Measurements from ENCODE around the gene COG7.
A peak's percentile ranks its signal among the peaks of the same experiment; 100 is the strongest.
"Not testable (repeated sequence)": the region's sequence is repeated elsewhere in the genome, so short reads cannot be mapped to it uniquely, and the experiment has no call there.

The COG7 gene

DNA sequence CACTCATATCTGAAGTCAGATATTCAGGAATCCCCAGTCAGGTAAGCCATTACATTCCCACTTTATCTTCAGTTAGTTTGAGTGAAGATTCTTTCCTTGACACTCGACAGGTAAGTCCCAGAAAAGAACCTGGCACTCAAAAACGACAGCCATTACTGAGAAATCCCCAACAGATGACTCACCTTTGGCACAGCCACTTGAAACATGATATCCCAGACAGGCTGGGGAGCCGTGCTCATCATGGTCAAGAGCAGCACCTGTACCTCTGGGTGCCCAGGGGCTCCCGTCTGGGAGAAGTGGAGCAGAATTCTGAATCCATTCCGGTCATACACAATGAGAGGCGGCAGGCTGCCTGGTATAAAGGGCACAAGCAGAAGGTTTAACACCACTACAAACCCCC, 16.8 kb upstream of the COG7 start:
- DNase-seq = no peak

DNA sequence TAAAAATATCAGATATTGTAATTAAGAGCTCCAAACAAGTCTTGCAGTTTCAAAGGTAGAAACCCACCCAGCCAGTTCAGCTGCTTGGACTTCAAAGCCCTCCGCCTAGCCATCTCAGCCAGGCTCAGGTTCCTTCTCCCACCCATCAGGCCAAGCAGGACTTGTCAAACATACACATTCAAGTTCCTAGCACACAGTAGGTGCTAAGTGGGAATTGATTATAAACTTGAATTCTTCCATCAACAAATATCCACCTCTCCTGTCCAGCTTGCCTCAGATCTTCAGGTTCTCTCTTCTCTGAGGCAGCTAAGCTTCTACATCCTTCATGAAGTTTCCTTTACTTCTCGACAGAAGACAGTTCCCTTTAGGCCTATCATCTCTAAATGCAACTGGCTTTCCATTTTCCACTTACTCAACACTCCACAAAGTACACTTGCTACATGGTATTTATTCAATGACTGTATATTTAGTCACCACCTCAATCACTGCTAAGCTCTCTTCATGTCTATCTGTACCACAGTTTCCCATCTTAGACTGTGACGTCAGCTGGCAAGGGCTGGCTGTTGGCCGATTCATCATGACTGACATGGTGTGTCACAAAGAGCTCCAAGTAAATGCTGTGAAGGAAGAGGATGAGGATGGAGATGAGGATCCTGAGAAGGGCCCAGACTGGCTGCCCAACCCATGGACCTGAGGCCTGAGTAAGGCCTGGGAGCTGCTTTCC, 13.3 kb upstream of the COG7 start:
- no peak for DNase-seq

DNA sequence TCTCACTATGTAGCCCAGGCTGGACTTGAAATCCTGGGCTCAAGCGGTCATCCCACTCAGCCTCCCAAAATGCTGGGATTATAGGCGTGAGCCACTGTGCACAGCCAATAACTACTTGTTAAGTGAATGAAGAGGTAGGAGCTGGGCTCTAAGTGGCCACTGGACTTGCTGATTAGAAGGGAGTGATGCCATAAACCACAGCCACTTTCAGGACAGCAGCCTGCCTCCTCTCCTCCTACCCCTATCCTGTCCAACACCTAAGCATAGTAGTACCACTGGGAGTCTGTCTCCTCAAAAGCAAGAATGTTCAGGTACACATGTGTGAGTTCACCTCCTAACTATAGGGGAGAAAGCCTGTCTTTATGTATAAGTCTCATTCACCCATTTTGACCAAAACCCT, 12.2 kb upstream of the COG7 start:
- DNase-seq = no peak

DNA sequence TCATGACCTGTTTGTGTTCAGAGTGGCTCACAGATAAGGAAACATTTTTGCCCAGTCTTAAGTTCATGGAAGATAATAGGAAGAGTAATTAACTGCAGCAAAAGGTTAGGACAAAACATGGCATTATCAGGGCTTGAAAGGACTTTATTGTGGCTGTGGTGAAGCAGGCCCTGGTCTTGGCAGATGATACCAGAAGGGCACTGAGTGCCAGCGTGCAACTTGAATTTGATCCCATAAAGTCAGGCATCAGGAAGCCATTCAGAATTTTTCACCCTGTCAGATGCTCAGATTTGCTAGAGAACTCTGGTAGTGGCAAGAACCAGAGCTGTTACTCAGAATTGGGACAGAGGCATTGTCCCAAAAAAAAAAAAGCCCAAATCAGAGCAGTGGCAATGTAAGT, 11.2 kb upstream of the COG7 start:
- no peak for DNase-seq

DNA sequence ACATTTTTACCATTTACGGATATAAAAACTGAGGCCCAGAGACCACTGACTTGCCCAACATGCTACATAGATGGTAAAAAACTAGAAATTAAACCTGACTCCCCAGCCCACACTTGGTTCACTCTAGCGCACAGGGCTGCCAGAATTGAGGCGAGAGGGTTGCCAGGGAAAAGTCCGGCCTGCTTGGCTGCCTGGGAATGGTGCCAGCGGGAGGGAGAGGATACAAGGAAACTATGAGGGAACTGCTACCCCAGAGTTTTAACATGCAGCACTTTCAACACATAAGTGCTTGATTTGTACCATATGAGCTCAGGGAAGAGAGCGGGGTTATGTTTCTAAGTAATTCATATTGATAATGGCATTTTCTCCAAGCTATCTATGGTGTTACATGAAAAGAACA, 10.0 kb upstream of the COG7 start:
- DNase-seq = not testable (repeated sequence)

DNA sequence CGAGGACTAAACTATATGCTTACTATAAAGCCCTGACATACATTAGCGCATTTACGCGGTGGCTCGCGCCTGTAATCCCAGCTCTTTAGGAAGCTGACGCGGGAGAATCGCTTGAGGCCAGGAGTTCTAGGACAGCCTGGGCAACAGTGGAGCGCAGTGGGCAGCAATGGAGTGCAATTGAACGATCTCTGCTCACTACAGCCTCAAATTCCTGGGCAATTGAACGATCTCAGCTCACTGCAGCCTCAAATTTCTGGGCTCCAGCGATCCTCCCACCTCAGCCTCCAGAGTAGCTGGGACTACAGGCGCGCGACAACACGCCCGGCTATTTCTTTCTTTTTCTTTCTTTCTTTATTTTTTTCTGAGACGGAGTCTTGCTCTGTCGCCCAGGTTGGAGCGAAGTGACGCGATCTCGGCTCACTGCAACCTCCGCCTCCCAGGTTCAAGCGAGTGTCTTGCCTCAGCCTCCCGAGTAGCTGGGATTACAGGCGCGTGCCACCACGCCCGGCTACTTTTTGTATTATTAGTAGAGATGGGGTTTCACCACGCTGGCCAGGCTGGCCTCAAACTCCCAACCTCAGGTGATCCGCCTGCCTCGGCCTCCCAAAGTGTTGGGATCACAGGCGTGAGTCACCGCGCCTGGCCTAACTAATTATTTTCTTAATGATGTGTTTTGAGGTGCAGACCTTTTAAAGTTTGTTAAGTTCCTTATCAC, 506 bp upstream of the COG7 start:
- DNase-seq = no peak

DNA sequence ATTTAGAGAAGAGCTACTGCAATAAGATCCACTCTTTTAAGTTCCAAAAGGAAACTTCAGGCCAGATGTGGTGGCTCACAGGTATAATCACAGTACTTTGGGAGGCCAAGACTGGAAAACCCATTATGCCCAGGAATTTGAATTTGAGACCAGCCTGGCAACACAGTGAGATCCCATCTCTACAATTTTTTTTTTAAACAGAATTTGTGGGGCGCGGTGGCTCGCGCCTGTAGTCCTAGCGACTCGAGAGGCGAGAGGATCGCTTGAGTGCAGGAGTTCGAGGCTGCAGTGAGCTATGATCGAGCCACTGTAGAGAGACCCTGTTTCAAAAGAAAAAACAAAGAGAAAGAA, 793 bp downstream of the COG7 start:
- peak in 1 of 2 experiments; percentile 1 for DNase-seq

DNA sequence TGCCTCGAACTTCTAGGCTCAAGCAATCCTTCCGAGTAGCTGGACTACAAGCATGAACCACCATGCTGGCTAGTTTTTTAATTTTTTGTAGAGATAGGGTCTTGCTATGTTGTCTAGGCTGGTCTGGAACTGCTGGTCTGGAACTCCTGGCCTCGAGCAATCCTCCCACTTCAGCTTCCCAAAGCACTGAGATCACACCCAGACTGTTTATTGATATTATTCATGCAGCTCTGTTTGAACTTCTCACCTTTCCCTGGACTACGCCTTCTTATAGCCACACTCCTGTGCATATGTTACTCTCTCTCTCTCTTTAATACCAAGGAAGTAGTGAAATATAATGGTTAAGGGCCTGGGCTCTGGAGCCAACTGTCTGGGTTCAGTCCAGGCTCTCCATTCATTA, 4.6 kb downstream of the COG7 start:
- DNase-seq = no peak

DNA sequence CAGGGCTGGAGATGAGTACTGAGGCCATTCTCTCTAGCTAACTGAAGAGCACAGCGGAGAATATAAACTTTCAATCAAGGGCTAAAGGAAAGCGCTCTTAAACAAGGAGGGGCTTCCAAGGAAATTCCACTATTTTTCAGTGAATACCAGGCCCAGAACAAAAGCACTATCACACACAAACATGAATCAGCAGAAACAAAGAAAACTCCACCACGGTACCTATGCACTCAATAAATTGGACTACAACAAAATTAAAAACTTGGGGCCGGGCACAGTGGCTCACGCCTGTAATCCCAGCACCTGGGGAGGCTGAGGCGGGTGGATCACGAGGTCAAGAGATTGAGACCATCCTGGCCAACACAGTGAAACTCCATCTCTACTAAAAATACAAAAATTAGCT, 15.4 kb downstream of the COG7 start:
- not testable (repeated sequence) for DNase-seq

DNA sequence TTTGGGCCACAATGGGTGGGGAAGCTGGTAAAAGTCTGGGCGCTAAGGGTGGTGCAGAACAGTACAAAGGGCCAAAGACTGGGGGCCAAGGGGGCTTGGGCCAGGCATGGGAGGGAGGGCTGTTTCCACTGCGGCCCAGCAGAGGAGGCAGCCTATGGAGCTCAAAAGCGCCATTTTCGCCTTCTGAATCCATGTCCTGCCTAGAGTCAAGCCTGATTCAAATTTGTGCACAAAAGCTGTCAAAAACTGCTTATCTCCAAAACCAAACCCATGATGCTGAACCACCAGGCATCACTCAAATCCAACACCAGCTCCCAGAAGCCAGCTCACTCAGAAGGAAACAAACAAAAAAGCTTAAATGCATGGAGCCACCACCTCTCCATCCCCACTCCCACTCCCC, 16.0 kb downstream of the COG7 start:
- no peak for DNase-seq

DNA sequence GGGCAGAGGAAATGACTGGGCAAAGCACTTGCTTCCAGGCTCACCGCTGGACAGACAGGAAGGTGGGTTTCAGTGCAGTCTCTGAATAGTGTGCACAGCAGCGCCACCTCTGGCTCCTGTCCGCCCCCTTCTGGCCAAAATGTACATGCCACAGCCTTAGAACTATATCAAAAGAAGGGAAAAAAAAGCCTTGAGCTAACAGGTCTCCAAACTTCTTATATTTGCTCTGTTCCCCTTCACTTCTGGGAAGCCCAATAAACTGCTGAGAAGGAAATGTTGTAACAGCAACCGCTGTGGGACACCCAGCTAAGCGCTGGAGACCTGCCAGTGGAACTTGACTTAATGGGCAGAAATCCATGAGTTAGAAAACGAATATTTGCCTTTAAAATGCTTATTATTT, 17.5 kb downstream of the COG7 start:
- DNase-seq = peak; percentile 45 to 50

DNA sequence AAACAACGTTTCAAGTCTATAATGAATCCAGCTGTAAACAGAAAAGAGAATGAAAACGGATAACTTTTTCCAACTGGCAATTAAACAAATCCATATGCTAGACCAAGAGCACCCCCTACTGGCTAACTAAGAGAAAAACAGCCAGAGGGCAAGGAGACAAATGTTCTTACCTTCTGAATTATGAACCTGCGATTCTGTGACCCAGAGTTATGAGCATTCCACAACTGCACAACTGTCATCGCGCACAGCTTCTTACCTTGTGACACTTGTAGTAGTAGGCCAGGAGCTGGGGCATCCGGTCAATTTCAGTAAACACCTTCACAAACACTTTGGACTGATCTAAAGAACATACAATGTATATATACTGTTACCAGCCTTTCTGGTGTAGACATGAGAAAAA, 18.6 kb downstream of the COG7 start:
- DNase-seq = no peak

DNA sequence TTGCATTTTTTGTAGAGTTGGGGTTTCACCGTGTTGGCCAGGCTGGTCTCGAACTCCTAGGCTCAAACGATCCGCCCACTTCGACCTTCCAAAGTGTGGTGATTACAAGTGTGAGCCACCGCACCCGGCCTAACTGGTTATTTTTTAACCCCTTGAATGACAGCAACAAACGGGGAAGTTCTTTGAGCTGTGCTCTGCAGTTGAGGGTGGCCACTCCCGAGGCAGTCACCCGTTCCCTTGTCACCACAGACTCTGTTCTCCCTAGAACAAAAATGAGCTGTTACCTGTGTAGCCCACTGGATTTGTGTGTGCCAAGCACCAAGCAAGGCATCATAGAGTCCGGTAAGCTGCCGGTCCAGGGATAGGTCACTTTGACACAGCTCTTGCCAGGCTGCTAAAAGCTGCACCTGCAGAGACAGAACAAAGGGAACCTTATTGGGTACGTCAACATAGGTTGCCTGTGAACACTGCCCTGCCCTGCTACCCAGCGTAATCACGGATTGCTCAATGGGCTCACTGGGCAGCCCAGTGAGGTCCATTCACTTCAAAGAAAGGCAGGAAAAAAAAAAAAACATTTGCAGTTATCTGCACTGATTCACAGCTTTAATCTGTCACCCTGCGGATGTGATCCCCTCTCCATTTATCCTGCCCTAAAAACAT, 19.6 kb downstream of the COG7 start:
- DNase-seq = no peak

DNA sequence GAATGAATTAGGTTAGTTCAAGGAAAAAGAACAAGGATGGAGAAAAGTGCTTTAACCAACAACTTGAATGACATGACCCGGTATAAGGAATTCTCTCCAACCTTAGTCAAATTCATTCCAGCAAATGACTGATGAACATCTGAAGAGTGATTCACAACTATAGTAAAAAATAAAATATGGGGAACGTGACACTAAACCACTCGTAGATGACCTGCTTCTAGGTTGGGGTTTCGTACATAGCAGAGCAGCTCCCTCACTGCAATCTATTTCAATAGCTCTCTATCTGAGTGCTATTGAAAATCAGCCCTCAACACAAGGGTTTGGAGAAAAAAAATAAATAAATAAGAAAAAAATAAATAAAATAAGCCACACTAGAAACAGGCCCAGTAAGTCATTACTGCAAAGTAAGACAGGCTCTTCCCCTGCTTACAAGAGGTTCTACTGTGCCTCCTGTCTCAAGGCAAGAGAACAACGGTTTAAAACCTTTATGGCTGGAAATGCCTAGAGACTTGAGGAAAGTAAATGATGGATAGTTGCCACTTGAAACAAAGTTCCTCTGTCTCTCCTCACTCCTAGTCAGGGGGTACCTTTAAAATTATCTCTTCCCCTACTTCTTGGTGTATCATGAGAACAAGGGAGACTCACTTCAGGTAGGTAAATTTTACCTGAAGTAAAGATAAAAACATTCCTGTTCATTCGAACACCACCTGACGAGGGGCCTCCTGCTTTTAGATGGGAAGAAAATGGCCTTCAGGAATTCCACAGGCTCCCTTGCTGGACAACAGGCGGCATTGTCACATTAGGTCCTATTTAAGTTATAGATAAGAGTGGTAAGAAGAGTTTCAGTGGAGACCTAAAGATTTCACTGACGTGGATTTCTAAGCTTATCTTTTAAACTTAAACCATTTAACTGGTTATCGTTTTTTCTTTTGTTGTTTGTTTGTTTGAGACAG, 20.5 kb downstream of the COG7 start:
- no peak for DNase-seq

DNA sequence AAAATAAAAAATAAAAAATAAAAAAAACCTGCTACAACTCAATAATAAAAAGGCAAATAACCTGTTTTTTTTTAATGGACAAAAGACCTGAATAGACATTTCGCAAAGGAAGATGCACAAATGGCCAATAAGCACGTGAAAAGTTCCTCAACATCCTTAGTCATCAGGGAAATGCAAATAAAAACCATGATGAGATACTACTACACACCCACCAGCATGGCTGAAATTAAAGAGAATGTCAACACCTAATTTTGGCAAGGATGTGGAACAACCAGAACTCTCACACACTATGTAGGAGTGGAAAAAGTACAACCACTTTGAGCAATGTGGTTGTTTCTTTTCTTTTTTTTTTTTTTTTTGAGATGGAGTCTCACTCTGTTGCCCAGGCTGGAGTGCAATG, 24.6 kb downstream of the COG7 start:
- no peak for DNase-seq

DNA sequence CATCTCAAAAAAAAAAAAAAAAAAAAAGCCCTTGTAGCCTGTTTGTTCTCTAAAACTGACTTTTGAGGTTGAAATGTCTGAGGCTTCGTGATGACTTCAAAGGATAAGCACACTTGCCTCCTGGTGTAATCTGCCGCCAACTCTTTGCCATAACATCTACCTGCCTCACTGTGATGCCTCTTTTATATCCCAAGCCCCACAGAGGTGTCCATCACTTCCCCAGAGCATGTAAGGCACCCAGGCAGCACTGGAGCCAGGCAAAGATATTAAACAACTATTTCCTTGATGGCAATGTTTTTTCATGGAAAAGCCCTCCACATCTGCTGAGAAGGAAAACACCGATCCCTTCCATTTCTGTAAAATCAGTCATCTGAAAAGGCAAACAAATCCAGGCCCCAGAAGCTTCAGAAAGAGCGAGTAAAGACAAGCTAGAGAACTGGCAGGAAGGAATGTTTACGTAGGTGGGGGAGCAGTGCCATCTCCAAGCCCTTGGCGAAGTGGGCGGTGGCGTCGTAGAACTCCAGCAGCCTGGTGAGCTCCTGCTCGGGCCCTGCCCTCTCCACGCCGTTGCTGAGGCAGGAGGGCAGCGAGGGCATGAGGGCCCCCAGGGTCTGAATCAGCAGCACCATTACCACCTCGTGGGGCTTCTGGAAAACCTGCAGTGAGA, 28.6 kb downstream of the COG7 start:
- no peak for DNase-seq

DNA sequence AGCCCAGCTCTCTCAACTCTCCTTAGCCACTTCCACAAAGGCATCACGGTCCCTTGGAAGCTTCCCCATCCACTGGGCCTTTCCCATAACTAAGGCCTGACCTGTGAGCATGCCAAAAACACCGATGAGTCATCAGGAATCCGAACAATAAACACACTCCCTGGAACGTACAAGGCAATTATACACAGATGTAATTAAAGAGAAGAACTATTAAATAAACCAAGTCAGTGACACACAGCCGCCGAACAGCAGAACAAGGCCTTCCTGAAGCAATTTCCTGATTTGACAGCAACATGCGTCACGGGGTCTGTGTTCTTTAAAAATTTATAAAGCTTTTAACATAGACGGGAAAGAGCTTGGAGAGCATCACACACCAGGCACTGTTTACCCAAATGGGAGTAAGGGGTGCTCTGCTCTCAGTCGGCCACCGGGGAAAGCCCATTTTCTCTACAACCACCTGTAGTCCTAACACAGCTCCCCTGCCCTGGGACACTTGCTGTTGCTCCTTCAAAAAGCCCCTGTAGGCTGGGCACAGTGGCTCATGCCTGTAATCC, 29.4 kb downstream of the COG7 start:
- no peak for DNase-seq

DNA sequence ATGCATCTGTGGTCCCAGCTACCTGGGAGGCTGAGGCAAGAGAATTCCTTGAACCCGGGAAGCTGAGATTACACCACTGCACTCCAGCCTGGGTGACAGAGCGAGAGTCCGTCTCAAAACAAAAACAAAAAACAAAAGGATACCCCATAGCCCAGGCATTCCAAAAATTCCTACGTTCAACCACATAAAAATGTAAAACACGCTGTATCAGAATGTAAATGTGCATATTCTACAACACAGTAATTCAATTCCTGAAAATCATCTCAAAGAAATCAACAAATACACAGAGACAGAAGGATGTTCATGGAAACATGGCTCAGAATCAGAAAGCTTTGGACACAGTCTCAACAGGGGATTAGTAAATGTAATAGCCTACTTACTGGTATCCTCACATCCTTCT, 33.0 kb downstream of the COG7 start:
- no peak for DNase-seq

DNA sequence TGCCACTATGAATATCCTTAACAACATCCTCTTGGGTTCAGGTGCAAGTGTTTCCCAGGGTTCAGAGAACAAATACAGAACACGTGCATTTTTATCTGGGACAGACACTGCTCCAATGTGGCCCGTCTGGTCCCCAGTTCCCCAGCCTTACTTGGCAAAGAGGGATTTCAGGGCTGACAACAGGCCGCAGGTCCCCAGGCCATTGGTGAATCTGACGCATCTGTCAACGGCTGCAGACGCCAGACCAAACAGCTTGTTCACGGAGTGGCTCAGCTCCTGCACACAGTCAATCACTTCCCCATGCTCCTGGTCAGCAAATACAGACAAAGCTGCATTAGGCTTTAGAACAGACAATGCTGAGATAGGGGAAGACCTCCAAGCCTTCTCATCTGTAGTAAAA, 36.2 kb downstream of the COG7 start:
- no peak for DNase-seq

DNA sequence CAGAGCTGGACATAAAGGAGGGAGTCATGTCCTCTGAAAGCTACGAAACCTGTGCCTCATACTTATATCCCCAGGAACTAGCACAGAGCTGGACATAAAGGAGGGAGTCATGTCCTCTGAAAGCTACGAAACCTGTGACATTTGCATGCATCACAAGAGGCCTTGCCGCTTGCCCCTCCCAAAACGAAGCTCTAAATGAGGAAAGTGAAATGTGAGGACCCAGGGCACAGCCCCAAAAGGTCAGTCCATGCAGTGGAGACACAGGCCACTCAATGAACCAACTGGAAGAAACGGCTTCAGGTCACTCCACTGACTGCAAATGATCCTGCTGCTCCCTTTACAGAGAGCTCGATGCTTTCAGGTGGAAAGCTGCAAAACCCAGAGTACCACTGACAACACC, 38.3 kb downstream of the COG7 start:
- DNase-seq = no peak

DNA sequence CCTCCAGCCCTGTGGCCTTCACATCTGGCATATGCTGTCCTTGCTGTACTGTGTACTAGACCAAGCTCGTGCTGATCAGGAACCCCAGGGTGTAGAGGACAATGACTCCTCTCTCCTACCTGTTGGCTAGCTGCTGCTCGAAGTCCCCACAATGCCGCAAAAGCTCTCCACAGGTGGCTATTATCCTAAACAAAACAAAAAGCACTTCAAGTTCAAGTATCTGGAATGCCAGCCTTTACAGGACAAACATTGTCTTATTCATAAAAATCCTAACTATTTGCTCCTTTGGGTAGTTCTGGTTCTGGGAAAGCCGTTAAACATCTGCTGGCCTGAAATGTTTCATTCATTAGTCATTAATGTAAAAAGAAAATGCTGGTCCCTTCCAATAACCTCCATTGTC, 42.8 kb downstream of the COG7 start:
- no peak for DNase-seq

DNA sequence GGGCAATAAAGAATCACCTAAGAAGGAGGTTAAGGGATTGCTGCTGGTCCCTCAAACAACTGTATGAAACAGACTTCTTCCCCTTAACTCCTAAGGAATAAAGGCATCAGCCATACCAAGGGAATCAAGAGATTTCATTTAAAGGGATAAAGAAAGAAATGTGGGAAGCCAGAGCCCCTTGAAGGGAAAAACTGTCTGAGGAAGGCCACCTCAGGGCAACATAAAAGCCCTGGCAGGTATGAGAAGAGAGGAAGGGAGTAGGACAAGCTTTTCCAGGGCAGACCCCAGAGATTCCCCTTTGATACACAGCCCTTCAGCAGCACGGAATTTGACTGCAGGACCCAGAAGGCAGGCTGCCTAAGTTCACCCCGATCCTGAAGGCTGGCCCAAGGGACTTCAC, 43.5 kb downstream of the COG7 start:
- no peak for DNase-seq

Data from activated CD4-positive, alpha-beta T cell treated with anti-CD3 and anti-CD28 coated beads, Interleukin-2, amount 50 U/mL, for 4 hours (primary cell).